Type B pancreatic cell (in vitro differentiated cells): ENCODE results near the gene AIRE. TPM values are rescaled to one million over a fixed set of nuclear protein-coding genes. Genes with fewer than 3 reads are reported as not detected.

ENCODE experiments used
- DNase-seq: peaks from one replicate; pipeline ENCODE4 v3.0.0; 2021; ENCODE audit warnings: mixed read lengths; ENCODE audit not compliant: unreplicated experiment; ENCODE audit errors: extremely low spot score
- H3K27ac Mint-ChIP-seq: 2 replicates; pipeline ENCODE4 v1.8.0; 2021; ENCODE audit warnings: mild to moderate bottlenecking, mixed read lengths
- H3K27me3 Mint-ChIP-seq: 2 replicates; pipeline ENCODE4 v1.8.0; 2021; ENCODE audit warnings: mixed read lengths
- H3K36me3 Mint-ChIP-seq: 2 replicates; pipeline ENCODE4 v1.8.0; 2021; ENCODE audit warnings: mixed read lengths
- H3K4me1 Mint-ChIP-seq: one replicate; pipeline ENCODE4 v1.8.0; 2021; ENCODE audit warnings: mixed read lengths; ENCODE audit not compliant: unreplicated experiment
- H3K4me3 Mint-ChIP-seq: 2 replicates; pipeline ENCODE4 v1.8.0; 2021; ENCODE audit warnings: mild to moderate bottlenecking, mixed read lengths
- H3K9me3 Mint-ChIP-seq: 2 replicates; pipeline ENCODE4 v1.8.0; 2021; ENCODE audit warnings: mixed read lengths
- total RNA-seq: library from RNA; stranded (reverse); gene quantifications from 2 replicates; pipeline ENCODE4 v1.2.1, GENCODE V29; 2021; ENCODE audit warnings: low replicate concordance
- TF ChIP-seq, protein P1 (sequence below): fragments of 200-600 bp; sonication (generic); conservative IDR thresholded peaks from 2 replicates; pipeline ENCODE4 v1.5.0; 2021; ENCODE audit warnings: antibody characterized with exemption, mild to moderate bottlenecking

The AIRE gene
- total RNA-seq, 1 donor from 2014 or later, result not detected

GRCh38 chr21:44329086-44329889 lies 43.6 kb downstream of the AIRE start:
- DNase-seq, result no peak
- H3K4me3 Mint-ChIP-seq, result no peak overlapping the region
- H3K9me3 Mint-ChIP-seq, result no peaks in the 10 kb centered on the region
- no peak overlapping the region for H3K27ac Mint-ChIP-seq
- H3K4me1 Mint-ChIP-seq, result peaks cover 4% of the 10 kb centered on the region
- peaks cover 3% of the 10 kb centered on the region for H3K36me3 Mint-ChIP-seq
- no peaks in the 10 kb centered on the region for H3K27me3 Mint-ChIP-seq
- TF ChIP-seq, protein P1, sequence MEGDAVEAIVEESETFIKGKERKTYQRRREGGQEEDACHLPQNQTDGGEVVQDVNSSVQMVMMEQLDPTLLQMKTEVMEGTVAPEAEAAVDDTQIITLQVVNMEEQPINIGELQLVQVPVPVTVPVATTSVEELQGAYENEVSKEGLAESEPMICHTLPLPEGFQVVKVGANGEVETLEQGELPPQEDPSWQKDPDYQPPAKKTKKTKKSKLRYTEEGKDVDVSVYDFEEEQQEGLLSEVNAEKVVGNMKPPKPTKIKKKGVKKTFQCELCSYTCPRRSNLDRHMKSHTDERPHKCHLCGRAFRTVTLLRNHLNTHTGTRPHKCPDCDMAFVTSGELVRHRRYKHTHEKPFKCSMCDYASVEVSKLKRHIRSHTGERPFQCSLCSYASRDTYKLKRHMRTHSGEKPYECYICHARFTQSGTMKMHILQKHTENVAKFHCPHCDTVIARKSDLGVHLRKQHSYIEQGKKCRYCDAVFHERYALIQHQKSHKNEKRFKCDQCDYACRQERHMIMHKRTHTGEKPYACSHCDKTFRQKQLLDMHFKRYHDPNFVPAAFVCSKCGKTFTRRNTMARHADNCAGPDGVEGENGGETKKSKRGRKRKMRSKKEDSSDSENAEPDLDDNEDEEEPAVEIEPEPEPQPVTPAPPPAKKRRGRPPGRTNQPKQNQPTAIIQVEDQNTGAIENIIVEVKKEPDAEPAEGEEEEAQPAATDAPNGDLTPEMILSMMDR, result no peak

DNA sequence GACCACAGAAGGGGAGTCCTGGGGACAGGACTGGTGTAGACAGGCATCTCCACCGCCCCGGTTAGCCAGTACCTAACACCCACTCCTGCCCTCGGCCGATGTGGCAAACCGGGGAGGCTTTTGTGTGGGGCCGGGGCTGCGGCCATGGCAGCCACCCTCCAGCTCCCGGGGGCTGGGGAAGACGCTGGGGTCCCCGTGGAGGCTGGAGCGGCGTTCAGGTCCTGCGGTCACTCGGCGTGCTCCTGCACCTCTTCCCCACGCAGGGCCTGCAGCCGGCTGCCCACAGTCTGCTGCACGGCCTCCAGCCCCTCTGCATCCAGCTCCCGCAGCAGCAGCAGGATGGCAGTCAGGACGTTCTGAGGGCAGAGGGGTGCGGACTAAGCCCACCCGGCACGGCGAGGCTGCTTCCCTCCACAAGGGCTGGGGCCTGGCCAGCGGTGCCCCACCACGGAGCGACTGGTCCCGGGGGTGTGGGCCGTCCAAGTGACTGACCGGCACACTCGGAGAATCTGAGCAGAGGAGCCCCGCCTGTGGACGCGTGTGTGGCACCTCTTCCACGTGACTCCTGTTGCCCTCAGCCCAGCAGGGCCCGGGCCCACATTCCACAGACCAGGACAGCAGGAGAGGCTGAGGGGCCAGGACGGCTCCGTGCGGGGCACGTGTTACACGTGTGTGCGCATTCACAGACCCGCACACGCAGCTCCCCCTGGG lies 44.5 kb downstream of the AIRE start:
- no peak for DNase-seq
- peaks cover 3% of the 10 kb centered on the region for H3K36me3 Mint-ChIP-seq
- TF ChIP-seq, protein P1, result no peak
- no peak overlapping the region for H3K4me3 Mint-ChIP-seq
- H3K9me3 Mint-ChIP-seq, result no peaks in the 10 kb centered on the region
- no peak overlapping the region for H3K27ac Mint-ChIP-seq
- no peaks in the 10 kb centered on the region for H3K27me3 Mint-ChIP-seq
- H3K4me1 Mint-ChIP-seq, result peaks cover 4% of the 10 kb centered on the region

GRCh38 chr21:44330698-44331097 lies 45.0 kb downstream of the AIRE start:
- peaks cover 3% of the 10 kb centered on the region for H3K36me3 Mint-ChIP-seq
- DNase-seq, result no peak
- H3K27me3 Mint-ChIP-seq, result no peaks in the 10 kb centered on the region
- no peak overlapping the region for H3K4me3 Mint-ChIP-seq
- peaks cover 4% of the 10 kb centered on the region for H3K4me1 Mint-ChIP-seq
- H3K9me3 Mint-ChIP-seq, result no peaks in the 10 kb centered on the region
- TF ChIP-seq, protein P1, result no peak
- no peak overlapping the region for H3K27ac Mint-ChIP-seq

DNA sequence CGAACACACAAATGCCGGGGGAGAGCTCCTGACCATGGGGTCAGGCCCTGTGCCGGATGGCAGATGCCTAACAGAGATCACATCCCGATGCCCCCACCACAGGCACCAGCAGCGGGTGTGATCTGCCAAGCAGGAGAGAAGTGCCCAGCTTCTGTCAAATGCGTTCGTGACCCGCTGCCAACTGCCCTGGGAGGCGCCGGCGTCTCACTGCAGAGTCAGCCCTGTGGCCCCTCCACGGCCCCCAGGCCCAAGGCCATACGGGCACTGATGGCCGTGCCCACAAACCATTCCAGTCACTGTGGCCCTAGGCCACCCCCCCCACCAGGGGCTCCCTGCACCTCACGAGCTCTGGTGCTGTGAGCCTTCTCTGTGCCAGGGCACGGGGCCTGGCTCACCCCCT lies 45.5 kb downstream of the AIRE start:
- peaks cover 4% of the 10 kb centered on the region for H3K4me1 Mint-ChIP-seq
- H3K27me3 Mint-ChIP-seq, result no peaks in the 10 kb centered on the region
- no peak overlapping the region for H3K27ac Mint-ChIP-seq
- H3K4me3 Mint-ChIP-seq, result no peak overlapping the region
- TF ChIP-seq, protein P1, result no peak
- DNase-seq, result no peak
- H3K9me3 Mint-ChIP-seq, result no peaks in the 10 kb centered on the region
- peaks cover 3% of the 10 kb centered on the region for H3K36me3 Mint-ChIP-seq

DNA sequence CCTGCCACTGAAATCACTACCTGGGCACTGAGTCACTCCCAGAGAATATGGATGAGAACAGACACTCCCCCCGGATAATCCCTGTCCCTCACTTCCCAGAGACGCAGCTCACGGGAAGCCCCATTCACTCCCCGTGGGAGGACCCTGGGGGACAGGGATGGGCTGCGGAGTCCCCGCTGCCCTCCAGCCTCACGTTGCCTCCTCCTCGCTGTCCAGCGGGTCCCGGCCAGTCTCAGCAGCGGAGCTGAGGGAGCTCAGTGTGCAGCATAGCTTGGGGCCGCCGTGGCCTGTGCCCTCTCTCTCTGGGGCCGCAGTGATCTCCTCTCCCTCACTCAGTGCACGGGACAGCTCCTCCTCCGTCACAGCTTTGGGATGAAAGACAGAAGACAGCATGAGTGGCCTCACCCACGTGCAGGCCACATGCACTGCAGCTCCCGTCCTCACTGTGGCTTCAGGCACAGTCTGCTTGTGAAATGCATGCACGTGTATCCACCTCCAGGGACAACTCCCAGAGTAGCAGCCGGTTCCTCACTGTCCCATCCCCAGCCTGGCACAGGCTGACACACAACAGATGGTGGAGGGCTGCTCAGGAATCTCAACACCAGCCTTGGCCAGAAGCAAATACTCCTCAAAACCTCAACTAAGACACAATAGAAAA lies 46.1 kb downstream of the AIRE start:
- no peaks in the 10 kb centered on the region for H3K9me3 Mint-ChIP-seq
- no peak overlapping the region for H3K4me3 Mint-ChIP-seq
- peak overlapping the region; percentile 53 for H3K27ac Mint-ChIP-seq
- peaks cover 3% of the 10 kb centered on the region for H3K36me3 Mint-ChIP-seq
- TF ChIP-seq, protein P1, result no peak
- no peak for DNase-seq
- H3K4me1 Mint-ChIP-seq, result peaks cover 4% of the 10 kb centered on the region
- H3K27me3 Mint-ChIP-seq, result no peaks in the 10 kb centered on the region
